Body of pancreas (tissue), 4 donors: ENCODE results near the gene TMEM184A. TPM values are rescaled to one million over a fixed set of nuclear protein-coding genes. Genes with fewer than 3 reads are reported as not detected.

Experiments
- ATAC-seq: fragments of 150-250 bp; one replicate; pipeline ENCODE4 v1.9.1; 2016
- DNase-seq, 4 donors: peaks; one replicate each; pipeline ENCODE4 v3.0.0-alpha.2; 2019
- H3K27ac ChIP-seq, 4 donors: fragments of 200-600 bp; sonication (generic); 1 replicate in 3 of 4; 2 replicates in 1 of 4; pipeline versions ENCODE4 v1.5.1 to v1.6.1; 2016 to 2019; ENCODE audit warnings: mild to moderate bottlenecking in 1 of 4, mixed read lengths in 1 of 4, moderate library complexity in 1 of 4
- H3K27me3 ChIP-seq, 2 donors: fragments of 200-600 bp; sonication (generic); one replicate each; pipeline ENCODE4 v1.6.0; 2016; ENCODE audit warnings: mild to moderate bottlenecking in 1 of 2
- H3K36me3 ChIP-seq, 2 donors: fragments of 200-600 bp; sonication (generic); replicated peaks in 1 of 2; 2 replicates each; pipeline ENCODE4 v1.5.1; 2016; ENCODE audit warnings: low read depth in 2 of 2; ENCODE audit not compliant: insufficient read depth in 1 of 2
- H3K4me1 ChIP-seq: fragments of 200-600 bp; sonication (generic); one replicate; pipeline ENCODE4 v1.6.0; 2016
- H3K4me3 ChIP-seq, 2 donors: fragments of 200-600 bp; sonication (generic); 1 replicate in 1 of 2; 2 replicates in 1 of 2; pipeline ENCODE4 v1.5.1; 2016 to 2019
- H3K9me3 ChIP-seq, 3 donors: fragments of 200-600 bp; sonication (generic); 1 replicate in 2 of 3; 2 replicates in 1 of 3; pipeline ENCODE4 v1.5.1; 2016
- CTCF ChIP-seq, 7 experiments: fragments of 450-650 bp in 4 of 7; fragments of 200-600 bp in 3 of 7; sonication (generic) in 3 of 7; IDR thresholded peaks; one replicate each; pipeline ENCODE4 v1.5.1; 2016 to 2019; ENCODE audit warnings: antibody characterized with exemption in 7 of 7
- POLR2A ChIP-seq, 3 donors: fragments of 450-650 bp; IDR thresholded peaks; one replicate each; pipeline ENCODE4 v1.6.1; 2016; ENCODE audit warnings: antibody characterized with exemption in 3 of 3, mild to moderate bottlenecking in 2 of 3
- WGBS, 2 donors: methylation state at CpG; one replicate each; pipeline ENCODE4 v1.1.5; 2017; 5-methylcytosine and 5-hydroxymethylcytosine counted together
- intact Hi-C: fragments of 100-400 bp; cut with DNase I; formaldehyde crosslinking; loops from one replicate; pipeline ENCODE4 v1.15.1; 2023
- total RNA-seq, 2 donors: library from RNA; depleted of rRNA; stranded (reverse); fragments of >200 nt; gene quantifications; one replicate each; pipeline ENCODE4 v1.1.0, GENCODE V29; 2016

Gene TMEM184A
- total RNA-seq, 2 donors from 2014 or later: 21.0 to 65.3 TPM

- 73 to 88% methylated on average over 9 to 12 of the region's 12 CpGs for WGBS, 2 donors
- no peak overlapping the region for H3K4me3 ChIP-seq
- no peak for DNase-seq
- H3K36me3 ChIP-seq: no peaks in the 10 kb centered on the region
- peaks cover 0 to 3% of the 10 kb centered on the region in 2 donors for H3K27me3 ChIP-seq
- no peak overlapping the region for H3K27ac ChIP-seq
- TF ChIP-seq CTCF (IDR thresholded peaks at IDR 0.05): no peak
- no peak for TF ChIP-seq POLR2A (IDR thresholded peaks at IDR 0.05)
- H3K4me1 ChIP-seq: peaks cover 10% of the 10 kb centered on the region
- intact Hi-C loops: no loop called here
- peaks cover 0 to 7% (median 0%) of the 10 kb centered on the region in 3 donors for H3K9me3 ChIP-seq
- ATAC-seq: no peak
These were observed 31.7 kb upstream of the TMEM184A start for GRCh38 chr7:1587738-1588137.

GRCh38 chr7:1586827-1587705, 31.1 kb upstream of the TMEM184A start:
- H3K9me3 ChIP-seq: peaks cover 0 to 7% (median 0%) of the 10 kb centered on the region in 3 donors
- 22 to 58% methylated on average over 15 to 41 of the region's 42 CpGs for WGBS, 2 donors
- H3K36me3 ChIP-seq: no peaks in the 10 kb centered on the region
- intact Hi-C loops: no loop called here
- DNase-seq: peak; percentile 26 to 62 (median 46)
- H3K4me1 ChIP-seq: peaks cover 10% of the 10 kb centered on the region
- peak; percentile 41 for ATAC-seq
- H3K27ac ChIP-seq: no peak overlapping the region
- TF ChIP-seq CTCF (IDR thresholded peaks at IDR 0.05): no peak
- no peak for TF ChIP-seq POLR2A (IDR thresholded peaks at IDR 0.05)
- no peak overlapping the region for H3K4me3 ChIP-seq
- H3K27me3 ChIP-seq: peaks cover 0 to 3% of the 10 kb centered on the region in 2 donors

GRCh38 chr7:1586126-1586826, 30.3 kb upstream of the TMEM184A start:
- DNase-seq (no peak), ATAC-seq (peak; percentile 8)
- no peak for TF ChIP-seq CTCF (IDR thresholded peaks at IDR 0.05)
- no peak for TF ChIP-seq POLR2A (IDR thresholded peaks at IDR 0.05)
- 85 to 86% methylated on average over 28 to 34 of the region's 34 CpGs for WGBS, 2 donors
- H3K36me3 ChIP-seq: no peaks in the 10 kb centered on the region
- H3K27me3 ChIP-seq: peaks cover 0 to 3% of the 10 kb centered on the region in 2 donors
- peaks cover 0 to 7% (median 0%) of the 10 kb centered on the region in 3 donors for H3K9me3 ChIP-seq
- H3K4me3 ChIP-seq: no peak overlapping the region
- H3K27ac ChIP-seq: no peak overlapping the region
- intact Hi-C loops: no loop called here
- peaks cover 10% of the 10 kb centered on the region for H3K4me1 ChIP-seq

- no peak for DNase-seq
- Histone ChIP-seq H3K27ac (no peak overlapping the region), H3K36me3 (no peaks in the 10 kb centered on the region), H3K4me3 (no peak overlapping the region), H3K9me3 (peaks cover 0 to 7% (median 0%) of the 10 kb centered on the region in 3 donors), H3K4me1 (peaks cover 10% of the 10 kb centered on the region), H3K27me3 (peaks cover 0 to 3% of the 10 kb centered on the region in 2 donors)
- WGBS, 2 donors: 88 to 90% methylated on average over 13 to 36 of the region's 37 CpGs
- intact Hi-C loops: no loop called here
- ATAC-seq: no peak
- TF ChIP-seq POLR2A (IDR thresholded peaks at IDR 0.05) (no peak), CTCF (IDR thresholded peaks at IDR 0.05) (no peak)
These were observed 29.4 kb upstream of the TMEM184A start for GRCh38 chr7:1585142-1585981.
